A549 (cell line): Measurements from ENCODE around the gene ANKRD37. TPM values are rescaled to one million over a fixed set of nuclear protein-coding genes. Genes with fewer than 3 reads are reported as not detected.

Source experiments
- ATAC-seq, 2 experiments: fragments of 200-7000 bp in 1 of 2; fragments of >200 bp in 1 of 2; cut with Nextera tagmentation in 1 of 2; cut with Tn5 transposase in 1 of 2; 3 replicates each; pipeline versions ENCODE4 v1.8.0 to v1.9.1; 2018 to 2020; ENCODE audit warnings: mild to moderate bottlenecking in 1 of 2, moderate library complexity in 1 of 2
- CTCF ChIA-PET: fragments of 300-600 bp; sonication (Branson Sonifier 250); formaldehyde crosslinking; extraction: SDS; loops from one replicate; lab custom pipeline; 2021; ENCODE audit warnings: antibody characterized with exemption, inconsistent platforms; lab: Yijun Ruan, JAX
- POLR2A ChIA-PET: fragments of 350-600 bp; formaldehyde crosslinking; extraction: SDS; loops from one replicate; lab custom pipeline; 2021; ENCODE audit warnings: antibody characterized with exemption, inconsistent platforms; lab: Yijun Ruan, JAX
- DNase-seq, 2 experiments: peaks; one replicate each; pipeline versions ENCODE4 v3.0.0 to v3.0.0-alpha.2; 2011 to 2016; ENCODE audit warnings: low read depth in 1 of 2, low spot score in 1 of 2
- FAIRE-seq: peaks from 2 replicates; lab custom pipeline; 2011; peaks lifted over from hg19 to GRCh38; lab: Jason Lieb, UNC
- H3K27ac ChIP-seq, 2 experiments: fragments of >200 bp; sonication (Bioruptor Twin); formaldehyde crosslinking; 3 replicates each; pipeline ENCODE4 v1.5.1; 2016 to 2017
- H3K4me1 ChIP-seq: fragments of >200 bp; sonication (Bioruptor Twin); formaldehyde crosslinking; 3 replicates; pipeline ENCODE4 v1.6.1; 2016
- H3K4me2 ChIP-seq: fragments of >200 bp; sonication (Bioruptor Twin); formaldehyde crosslinking; 3 replicates; pipeline ENCODE4 v1.6.1; 2016
- H3K4me3 ChIP-seq: fragments of >200 bp; sonication (Bioruptor Twin); formaldehyde crosslinking; 3 replicates; pipeline ENCODE4 v1.5.1; 2016
- H3K9me3 ChIP-seq: fragments of >200 bp; sonication (Bioruptor Twin); formaldehyde crosslinking; 3 replicates; pipeline ENCODE4 v1.6.1; 2016
- BHLHE40 ChIP-seq: IDR thresholded peaks from 2 replicates; pipeline ENCODE4 v1.6.1; 2012; ENCODE audit warnings: low read depth, low read length, inconsistent platforms
- CEBPB ChIP-seq, 2 experiments: fragments of >200 bp in 1 of 2; sonication (Bioruptor Twin) in 1 of 2; formaldehyde crosslinking in 1 of 2; IDR thresholded peaks; 2 replicates each; pipeline ENCODE4 v1.6.1; 2012 to 2016
- ESRRA ChIP-seq: fragments of 150-350 bp; IDR thresholded peaks from 2 replicates; pipeline ENCODE4 v1.6.1; 2014; ENCODE audit warnings: mild to moderate bottlenecking, low read length, borderline replicate concordance
- FOSL2 ChIP-seq, 2 experiments: fragments of 450-650 bp in 1 of 2; fragments of >200 bp in 1 of 2; sonication (Bioruptor Twin) in 1 of 2; formaldehyde crosslinking; IDR thresholded peaks; 2 replicates each; pipeline versions ENCODE4 v1.5.0 to v1.6.1; 2016 to 2020; ENCODE audit warnings: mild to moderate bottlenecking in 1 of 2, moderate library complexity in 1 of 2
- FOXS1 ChIP-seq: fragments of 250-450 bp; sonication (Bioruptor Pico); IDR thresholded peaks from 2 replicates; pipeline ENCODE4 v1.5.0; 2020; ENCODE audit warnings: mild to moderate bottlenecking, moderate library complexity
- GATA3 ChIP-seq: IDR thresholded peaks from 2 replicates; pipeline ENCODE4 v1.6.1; 2012; ENCODE audit warnings: borderline replicate concordance
- HDAC2 ChIP-seq: fragments of 200-600 bp; sonication (generic); IDR thresholded peaks from 2 replicates; pipeline ENCODE4 v1.6.1; 2016
- HEYL ChIP-seq: fragments of 250-450 bp; sonication (Bioruptor Pico); IDR thresholded peaks from 2 replicates; pipeline ENCODE4 v1.8.0; 2021; ENCODE audit warnings: mild to moderate bottlenecking, moderate library complexity
- HOXB13 ChIP-seq: fragments of 250-450 bp; sonication (Bioruptor Pico); IDR thresholded peaks from 2 replicates; pipeline ENCODE4 v1.5.0; 2020; ENCODE audit warnings: low read depth, mild to moderate bottlenecking, moderate library complexity
- HOXB5 ChIP-seq: fragments of 250-450 bp; sonication (Bioruptor Pico); IDR thresholded peaks from 2 replicates; pipeline ENCODE4 v1.5.0; 2020; ENCODE audit warnings: mild to moderate bottlenecking, moderate library complexity
- JUN ChIP-seq, 2 experiments: fragments of >200 bp; sonication (Bioruptor Twin); formaldehyde crosslinking; IDR thresholded peaks; 2 replicates in 1 of 2; 3 replicates in 1 of 2; pipeline ENCODE4 v1.6.1; 2016 to 2017
- JUNB ChIP-seq: fragments of >200 bp; sonication (Bioruptor Twin); formaldehyde crosslinking; IDR thresholded peaks from 2 replicates; pipeline ENCODE4 v1.6.1; 2016
- KDM5A ChIP-seq: fragments of 200-600 bp; sonication (generic); IDR thresholded peaks from 2 replicates; pipeline ENCODE4 v1.6.1; 2016; ENCODE audit warnings: antibody characterized with exemption, mild to moderate bottlenecking
- MAFK ChIP-seq: fragments of 450-650 bp; IDR thresholded peaks from 2 replicates; pipeline ENCODE4 v1.6.1; 2014; ENCODE audit not compliant: partially characterized antibody
- MYC ChIP-seq: IDR thresholded peaks from 2 replicates; pipeline ENCODE4 v1.6.1; 2012; ENCODE audit warnings: mild to moderate bottlenecking, inconsistent platforms, low read length, improper control_type of control experiment, borderline replicate concordance
- POLR2A ChIP-seq: IDR thresholded peaks from 2 replicates; pipeline ENCODE4 v1.6.1; 2012; ENCODE audit warnings: mild to moderate bottlenecking, low read length
- POLR2AphosphoS2 ChIP-seq: conservative IDR thresholded peaks from 2 replicates; pipeline ENCODE4 v1.6.1; 2012; ENCODE audit warnings: low read length, improper control_type of control experiment, inconsistent platforms
- RARB ChIP-seq: fragments of 250-450 bp; sonication (Bioruptor Pico); IDR thresholded peaks from 2 replicates; pipeline ENCODE4 v1.8.0; 2021; ENCODE audit warnings: mild to moderate bottlenecking, moderate library complexity
- RFX5 ChIP-seq: fragments of 450-650 bp; IDR thresholded peaks from 2 replicates; pipeline ENCODE4 v1.7.1; 2014; ENCODE audit warnings: antibody characterized with exemption, mild to moderate bottlenecking, moderate library complexity
- RNF2 ChIP-seq: fragments of 200-600 bp; sonication (generic); IDR thresholded peaks from 2 replicates; pipeline ENCODE4 v1.6.1; 2016; ENCODE audit warnings: low read depth, mild to moderate bottlenecking, antibody characterized with exemption, moderate library complexity, borderline replicate concordance
- ZC3H11A ChIP-seq: fragments of 450-650 bp; IDR thresholded peaks from 2 replicates; pipeline ENCODE4 v1.6.1; 2014; ENCODE audit warnings: antibody characterized with exemption, mild to moderate bottlenecking
- ZFP36 ChIP-seq: fragments of 450-650 bp; IDR thresholded peaks from 2 replicates; pipeline ENCODE4 v1.6.1; 2014; ENCODE audit warnings: borderline replicate concordance; ENCODE audit not compliant: partially characterized antibody
- ZNF302 ChIP-seq: fragments of 250-450 bp; sonication (Bioruptor Pico); IDR thresholded peaks from 2 replicates; pipeline ENCODE4 v1.9.0; 2021; ENCODE audit warnings: inconsistent platforms, mild to moderate bottlenecking, moderate library complexity
- ZSCAN20 ChIP-seq: fragments of 250-450 bp; sonication (Bioruptor Pico); IDR thresholded peaks from 2 replicates; pipeline ENCODE4 v1.8.0; 2022; ENCODE audit warnings: mild to moderate bottlenecking, moderate library complexity
- WGBS: methylation state at CpG from one replicate; pipeline ENCODE4 v1.1.6; 2017; ENCODE audit errors: missing lambda C conversion rate; 5-methylcytosine and 5-hydroxymethylcytosine counted together
- polyA plus RNA-seq, 4 experiments: library from polyadenylated mRNA; depleted of rRNA in 3 of 4; stranded (reverse); fragments of >200 nt; fragmentation: RNase III in 1 of 4; extraction: RNeasy Plus Mini Kit Qiagen cat#74134 plus additional on column Dnase treatment in 1 of 4; gene quantifications; 2 replicates in 3 of 4; 3 replicates in 1 of 4; pipeline ENCODE4 v1.2.3, GENCODE V29; 2011 to 2017
- TF ChIP-seq, protein P1 (sequence below): fragments of 450-650 bp; IDR thresholded peaks from 2 replicates; pipeline ENCODE4 v1.6.1; 2014; ENCODE audit warnings: antibody characterized with exemption
- TF ChIP-seq, protein P2 (sequence below): IDR thresholded peaks from 2 replicates; pipeline ENCODE4 v1.6.1; 2012; ENCODE audit warnings: low read depth, borderline replicate concordance
- TF ChIP-seq, protein P3 (sequence below): IDR thresholded peaks from 2 replicates; pipeline ENCODE4 v1.6.1; 2012
- TF ChIP-seq, protein P4 (sequence below): fragments of >200 bp; sonication (Bioruptor Twin); formaldehyde crosslinking; IDR thresholded peaks from 3 replicates; pipeline ENCODE4 v1.6.1; 2016

ANKRD37 gene
- polyA plus RNA-seq, 2 of the 4 experiments (the other 2 are of a cell fraction): 3.5 to 4.1 TPM

DNA sequence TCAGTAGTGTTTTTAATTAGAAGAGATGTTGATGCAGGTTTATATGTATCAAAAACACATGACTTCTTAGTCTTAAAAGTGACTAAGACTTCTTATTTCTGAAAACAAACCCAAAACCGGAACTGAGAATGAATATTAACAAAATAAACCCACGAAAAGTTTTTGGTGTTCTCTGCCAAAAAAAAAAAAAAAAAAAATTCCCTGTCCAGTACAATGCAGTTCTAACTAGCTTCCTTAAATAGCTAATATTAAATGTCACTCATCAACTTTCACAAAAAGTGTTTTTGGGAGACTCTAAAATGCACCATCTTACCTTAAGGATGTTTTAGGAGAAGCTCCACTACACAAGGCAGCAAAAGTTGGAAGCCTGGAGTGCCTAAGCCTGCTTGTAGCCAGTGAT, 2.0 kb downstream of the ANKRD37 start:
- H3K27ac ChIP-seq: no peak overlapping the region
- H3K4me2 ChIP-seq: no peak overlapping the region
- ChIA-PET CTCF (no interaction called here), POLR2A (no interaction called here)
- no peaks in the 10 kb centered on the region for H3K9me3 ChIP-seq
- no peaks in the 10 kb centered on the region for H3K4me1 ChIP-seq
- FAIRE-seq (no peak), ATAC-seq (no peak), DNase-seq (no peak)
- TF ChIP-seq ZSCAN20 (CRISPR knock-in tag) (no peak), ZFP36 (no peak), POLR2AphosphoS2 (no peak), FOSL2 (IDR thresholded peaks at IDR 0.05) (no peak), FOSL2 (CRISPR knock-in tag; IDR thresholded peaks at IDR 0.05) (no peak), MAFK (no peak), HOXB13 (no peak), HOXB5 (no peak), JUN (IDR thresholded peaks at IDR 0.05) (no peak), JUNB (no peak), CEBPB (IDR thresholded peaks at IDR 0.05) (no peak), POLR2A (no peak), ZC3H11A (no peak), RFX5 (no peak), HDAC2 (no peak)
- TF ChIP-seq, protein P1, sequence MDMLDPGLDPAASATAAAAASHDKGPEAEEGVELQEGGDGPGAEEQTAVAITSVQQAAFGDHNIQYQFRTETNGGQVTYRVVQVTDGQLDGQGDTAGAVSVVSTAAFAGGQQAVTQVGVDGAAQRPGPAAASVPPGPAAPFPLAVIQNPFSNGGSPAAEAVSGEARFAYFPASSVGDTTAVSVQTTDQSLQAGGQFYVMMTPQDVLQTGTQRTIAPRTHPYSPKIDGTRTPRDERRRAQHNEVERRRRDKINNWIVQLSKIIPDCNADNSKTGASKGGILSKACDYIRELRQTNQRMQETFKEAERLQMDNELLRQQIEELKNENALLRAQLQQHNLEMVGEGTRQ: no peak
- TF ChIP-seq, protein P2, sequence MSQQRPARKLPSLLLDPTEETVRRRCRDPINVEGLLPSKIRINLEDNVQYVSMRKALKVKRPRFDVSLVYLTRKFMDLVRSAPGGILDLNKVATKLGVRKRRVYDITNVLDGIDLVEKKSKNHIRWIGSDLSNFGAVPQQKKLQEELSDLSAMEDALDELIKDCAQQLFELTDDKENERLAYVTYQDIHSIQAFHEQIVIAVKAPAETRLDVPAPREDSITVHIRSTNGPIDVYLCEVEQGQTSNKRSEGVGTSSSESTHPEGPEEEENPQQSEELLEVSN: no peak
- TF ChIP-seq, protein P3, sequence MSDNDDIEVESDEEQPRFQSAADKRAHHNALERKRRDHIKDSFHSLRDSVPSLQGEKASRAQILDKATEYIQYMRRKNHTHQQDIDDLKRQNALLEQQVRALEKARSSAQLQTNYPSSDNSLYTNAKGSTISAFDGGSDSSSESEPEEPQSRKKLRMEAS: no peak
- WGBS: 61% methylated on average over 2 of the region's 2 CpGs
- no peak overlapping the region for H3K4me3 ChIP-seq

DNA sequence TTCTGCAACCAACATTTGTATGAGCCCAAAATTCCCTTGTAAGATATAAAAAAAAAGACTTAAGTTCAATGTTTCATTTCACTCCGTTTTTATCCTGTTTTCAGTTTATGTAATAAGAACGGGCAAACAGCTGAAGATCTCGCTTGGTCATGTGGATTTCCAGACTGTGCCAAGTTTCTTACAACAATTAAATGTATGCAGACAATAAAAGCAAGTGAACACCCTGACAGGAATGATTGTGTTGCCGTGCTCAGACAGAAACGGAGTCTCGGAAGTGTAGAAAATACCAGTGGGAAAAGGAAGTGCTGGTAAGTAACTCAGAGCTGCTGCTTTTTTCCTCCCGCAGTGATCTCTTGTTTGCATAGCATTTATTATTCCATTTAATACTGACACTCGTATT, 2.8 kb downstream of the ANKRD37 start:
- no peak overlapping the region for H3K4me3 ChIP-seq
- CTCF ChIA-PET: no interaction called here
- POLR2A ChIA-PET: no interaction called here
- no peak for ATAC-seq
- H3K27ac ChIP-seq: no peak overlapping the region
- H3K4me2 ChIP-seq: no peak overlapping the region
- H3K9me3 ChIP-seq: no peaks in the 10 kb centered on the region
- 85% methylated on average over 8 of the region's 8 CpGs for WGBS
- no peaks in the 10 kb centered on the region for H3K4me1 ChIP-seq
- DNase-seq: no peak
- no peak for FAIRE-seq
- TF ChIP-seq RNF2 (no peak), ZSCAN20 (CRISPR knock-in tag) (no peak), KDM5A (no peak), ESRRA (no peak), BHLHE40 (no peak), GATA3 (no peak), HDAC2 (no peak)
- TF ChIP-seq, protein P4, sequence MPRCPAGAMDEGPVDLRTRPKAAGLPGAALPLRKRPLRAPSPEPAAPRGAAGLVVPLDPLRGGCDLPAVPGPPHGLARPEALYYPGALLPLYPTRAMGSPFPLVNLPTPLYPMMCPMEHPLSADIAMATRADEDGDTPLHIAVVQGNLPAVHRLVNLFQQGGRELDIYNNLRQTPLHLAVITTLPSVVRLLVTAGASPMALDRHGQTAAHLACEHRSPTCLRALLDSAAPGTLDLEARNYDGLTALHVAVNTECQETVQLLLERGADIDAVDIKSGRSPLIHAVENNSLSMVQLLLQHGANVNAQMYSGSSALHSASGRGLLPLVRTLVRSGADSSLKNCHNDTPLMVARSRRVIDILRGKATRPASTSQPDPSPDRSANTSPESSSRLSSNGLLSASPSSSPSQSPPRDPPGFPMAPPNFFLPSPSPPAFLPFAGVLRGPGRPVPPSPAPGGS: no peak

DNA sequence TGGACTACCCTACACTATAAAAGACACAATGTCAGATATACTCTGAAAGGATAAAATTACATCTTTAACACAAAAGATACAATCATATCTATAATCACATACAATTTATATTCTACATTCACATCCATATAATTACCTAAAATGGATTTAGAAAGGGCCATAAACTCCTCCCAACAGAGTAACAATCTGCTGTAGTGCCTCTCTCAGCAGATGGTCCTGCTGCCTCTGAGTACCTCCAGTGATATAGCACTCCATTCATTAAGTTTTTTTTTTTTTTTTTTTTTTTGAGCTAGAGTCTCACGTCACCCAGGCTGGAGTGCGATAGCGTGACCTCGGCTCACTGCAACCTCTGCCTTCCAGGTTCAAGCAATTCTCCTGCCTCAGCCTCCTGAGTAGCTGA, 7.4 kb downstream of the ANKRD37 start:
- no peak for ATAC-seq
- no peak overlapping the region for H3K4me3 ChIP-seq
- TF ChIP-seq POLR2A (no peak), ZNF302 (CRISPR knock-in tag) (no peak), HEYL (CRISPR knock-in tag) (no peak), JUNB (no peak), RARB (no peak), FOXS1 (CRISPR knock-in tag) (no peak), MYC (no peak), POLR2AphosphoS2 (no peak), HOXB5 (no peak), CEBPB (IDR thresholded peaks at IDR 0.05) (no peak)
- TF ChIP-seq, protein P3: no peak
- DNase-seq: no peak
- ChIA-PET CTCF (interaction anchor here (1.5 kb wide), 1 partner anchor 20 kb away, joined by 3 read pairs; no protein-coding TSS in a partner anchor), POLR2A (interaction anchor here (1.4 kb wide), 1 partner anchor 8 kb away, joined by 6 read pairs; the partner anchor contains the start of genes ANKRD37 and LRP2BP)
- no peaks in the 10 kb centered on the region for H3K9me3 ChIP-seq
- H3K4me1 ChIP-seq: no peaks in the 10 kb centered on the region
- FAIRE-seq: no peak
- H3K27ac ChIP-seq: no peak overlapping the region
- WGBS: 94% methylated on average over 4 of the region's 4 CpGs
- no peak overlapping the region for H3K4me2 ChIP-seq
